AG08395 (cell line): Measurements from ENCODE around the gene GOLGA6L9.
"Not testable (repeated sequence)": the region's sequence is repeated elsewhere in the genome, so short reads cannot be mapped to it uniquely, and the experiment has no call there.

Source experiments
- DNase-seq: peaks from one replicate; pipeline ENCODE4 v3.0.0; 2012; ENCODE audit warnings: mixed read lengths, low spot score

The GOLGA6L9 gene, protein sequence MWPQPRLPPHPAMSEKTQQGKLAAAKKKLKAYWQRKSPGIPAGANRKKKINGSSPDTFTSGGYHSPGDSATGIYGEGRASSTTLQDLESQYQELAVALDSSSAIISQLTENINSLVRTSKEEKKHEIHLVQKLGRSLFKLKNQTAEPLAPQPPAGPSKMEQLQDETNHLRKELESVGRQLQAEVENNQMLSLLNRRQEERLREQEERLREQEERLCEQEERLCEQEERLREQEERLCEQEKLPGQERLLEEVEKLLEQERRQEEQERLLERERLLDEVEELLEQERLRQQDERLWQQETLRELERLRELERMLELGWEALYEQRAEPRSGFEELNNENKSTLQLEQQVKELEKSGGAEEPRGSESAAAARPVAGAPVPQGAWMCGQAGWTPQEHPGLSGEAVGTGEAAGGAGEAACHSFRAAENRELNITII

DNA sequence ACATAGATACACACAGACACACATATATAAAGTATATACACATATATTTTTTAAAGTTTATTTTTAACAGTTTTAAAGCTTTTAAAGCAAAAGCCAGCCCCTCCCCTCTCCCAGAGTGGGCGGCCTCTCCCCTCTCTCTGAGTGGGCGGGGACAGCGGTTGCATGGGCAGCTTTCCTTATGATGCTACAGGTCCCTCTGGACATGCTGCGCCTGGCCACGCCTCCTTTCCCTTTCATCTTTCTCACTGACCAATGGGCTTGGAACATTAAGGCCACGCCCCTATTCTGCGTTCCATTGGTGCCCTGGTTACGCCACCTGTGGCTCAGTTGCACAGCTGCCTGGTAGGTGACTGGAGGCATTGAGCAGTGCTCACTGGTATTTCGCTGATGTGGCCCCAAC, at the start of gene GOLGA6L9:
GOLGA6L9 (plus strand) TSS at position 124 of the 400 bp plus-strand sequence; CDS start at position 388, 264 bp downstream.
- not testable (repeated sequence) for DNase-seq

DNA sequence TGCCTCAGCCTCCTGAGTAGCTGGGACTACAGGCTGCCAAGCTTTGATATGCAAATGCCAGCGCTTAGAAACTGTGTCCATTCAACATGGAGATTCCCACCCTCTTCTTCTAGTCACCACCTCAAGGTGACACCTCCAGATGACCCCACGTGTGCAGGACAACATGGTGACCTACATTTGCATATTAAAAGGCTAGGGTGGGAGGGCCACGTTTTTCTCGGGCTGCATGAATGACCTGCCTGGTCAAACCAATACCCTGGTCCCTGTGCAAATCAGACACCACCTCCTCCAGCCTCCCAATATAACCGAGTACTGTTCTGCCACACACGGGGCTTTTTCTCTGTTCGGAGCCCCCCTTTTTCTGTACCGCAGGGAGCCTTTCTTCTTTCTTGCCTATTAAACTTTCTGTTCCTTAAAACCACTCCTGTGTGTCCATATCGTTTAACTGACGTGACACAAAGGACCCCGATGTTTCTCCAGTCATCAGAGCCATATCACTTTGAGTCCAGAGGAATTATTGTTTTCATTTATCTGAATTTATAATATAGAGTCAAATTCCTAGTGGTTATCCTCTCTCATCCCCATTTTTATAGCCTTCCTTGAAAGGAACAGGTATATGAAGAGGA, 48.2 kb upstream of the GOLGA6L9 start:
- not testable (repeated sequence) for DNase-seq

DNA sequence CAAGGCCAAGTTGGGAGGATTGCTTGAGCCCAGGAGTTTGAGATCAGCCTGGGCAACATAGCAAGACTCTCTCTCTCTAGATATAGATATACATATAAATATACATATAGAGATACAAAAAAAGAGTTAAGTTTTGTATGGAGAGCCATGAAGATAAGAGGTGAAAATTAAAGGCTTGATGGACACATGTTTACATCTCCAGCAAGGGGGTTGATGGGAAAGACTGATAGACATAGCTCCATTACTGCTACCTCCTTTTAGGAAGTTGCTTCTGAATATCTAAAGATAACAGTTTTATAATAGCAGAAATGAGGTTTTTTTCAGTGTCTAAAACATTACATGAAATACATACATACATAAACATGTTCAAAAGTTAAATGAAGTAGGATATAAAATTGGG, 42.4 kb upstream of the GOLGA6L9 start:
- DNase-seq = not testable (repeated sequence)

DNA sequence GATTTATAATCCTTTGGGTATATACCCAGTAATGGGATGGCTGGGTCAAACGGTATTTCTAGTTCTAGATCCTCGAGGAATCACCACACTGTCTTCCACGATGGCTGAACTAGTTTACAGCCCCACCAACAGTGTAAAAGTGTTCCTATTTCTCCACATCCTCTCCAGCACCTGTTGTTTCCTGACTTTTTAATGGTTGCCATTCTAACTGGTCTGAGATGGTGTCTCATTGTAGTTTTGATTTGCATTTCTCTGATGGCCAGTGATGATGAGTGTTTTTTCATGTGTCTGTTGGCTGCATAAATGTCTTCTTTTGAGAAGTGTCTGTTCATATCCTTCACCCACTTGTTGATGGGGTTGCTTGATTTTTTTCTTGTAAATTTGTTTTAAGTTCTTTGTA, 39.5 kb upstream of the GOLGA6L9 start:
- DNase-seq = not testable (repeated sequence)

DNA sequence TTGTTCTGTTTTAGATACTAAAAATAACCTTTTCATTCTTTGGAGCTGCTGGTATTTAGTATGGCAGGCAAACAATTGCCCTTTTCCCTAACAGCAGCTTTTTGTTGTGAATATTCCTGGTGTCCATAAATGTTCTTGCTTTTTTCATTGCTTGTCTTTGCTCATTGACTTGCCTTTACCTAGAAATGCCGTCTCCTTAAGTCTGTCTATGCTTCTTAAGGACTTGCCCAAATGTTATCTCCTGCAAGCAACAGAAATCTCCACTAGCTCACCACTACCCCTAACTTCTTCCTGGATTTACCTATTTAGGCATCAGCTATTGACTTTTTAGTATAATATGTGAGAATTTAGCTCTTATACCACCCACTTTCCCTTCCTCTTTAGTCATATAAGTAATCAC, 37.5 kb upstream of the GOLGA6L9 start:
- DNase-seq = not testable (repeated sequence)

DNA sequence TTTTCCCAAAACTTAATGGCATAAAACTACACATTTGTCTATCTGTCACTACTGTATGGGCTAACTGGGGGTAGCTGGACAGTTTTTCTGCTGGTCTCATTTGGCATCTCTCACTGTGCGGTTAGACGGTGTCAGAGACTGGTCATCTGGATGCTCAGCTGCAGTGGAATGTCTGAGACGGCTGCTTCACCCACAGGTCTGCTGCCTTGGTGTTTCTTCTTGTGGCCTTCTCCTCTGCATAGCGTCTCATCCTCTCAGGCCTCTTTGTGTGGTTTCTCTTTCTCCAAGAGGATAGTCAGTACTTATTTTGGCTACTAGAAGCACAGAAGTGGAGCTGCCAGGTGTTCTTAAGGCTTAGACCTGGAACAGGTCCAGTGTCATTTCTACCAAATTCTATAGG, 35.9 kb upstream of the GOLGA6L9 start:
- DNase-seq = peak; percentile 34

DNA sequence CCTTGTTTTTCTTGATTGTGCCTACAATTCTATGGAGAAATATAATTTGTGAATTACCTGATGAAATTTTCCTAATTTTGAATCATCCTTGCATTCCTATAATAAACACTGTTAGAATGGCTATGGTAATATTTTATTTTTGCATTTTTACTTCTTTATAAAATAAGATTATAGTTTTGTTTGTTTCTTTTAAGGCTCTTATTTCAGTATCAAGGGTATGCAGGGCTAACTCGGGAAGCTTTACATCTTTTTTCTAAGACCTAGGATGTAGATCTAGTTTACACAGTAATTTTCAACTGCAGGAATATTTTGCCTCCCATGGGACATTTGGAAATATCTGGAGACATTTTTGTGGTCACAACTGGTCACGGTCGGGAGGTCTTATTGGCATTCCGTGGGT, 33.8 kb upstream of the GOLGA6L9 start:
- DNase-seq = not testable (repeated sequence)

DNA sequence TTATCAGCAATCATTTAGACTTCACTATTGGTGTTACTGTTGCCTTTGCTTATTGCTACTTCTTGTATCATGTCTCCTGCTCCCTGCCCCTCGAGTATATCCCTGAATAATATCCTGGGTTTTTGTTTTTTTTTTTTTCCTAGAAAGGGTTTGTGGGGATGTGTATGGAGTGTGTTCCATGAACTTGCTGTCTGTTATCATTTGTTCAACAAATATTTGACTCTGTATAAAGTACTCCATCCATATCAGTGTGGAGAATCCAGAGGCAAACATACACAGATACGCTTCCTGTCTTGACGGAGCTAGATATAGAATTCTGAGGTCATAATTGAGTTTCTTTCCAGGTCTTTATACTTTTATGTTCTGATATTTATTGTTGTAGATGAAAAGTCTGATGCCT, 31.8 kb upstream of the GOLGA6L9 start:
- no peak for DNase-seq

DNA sequence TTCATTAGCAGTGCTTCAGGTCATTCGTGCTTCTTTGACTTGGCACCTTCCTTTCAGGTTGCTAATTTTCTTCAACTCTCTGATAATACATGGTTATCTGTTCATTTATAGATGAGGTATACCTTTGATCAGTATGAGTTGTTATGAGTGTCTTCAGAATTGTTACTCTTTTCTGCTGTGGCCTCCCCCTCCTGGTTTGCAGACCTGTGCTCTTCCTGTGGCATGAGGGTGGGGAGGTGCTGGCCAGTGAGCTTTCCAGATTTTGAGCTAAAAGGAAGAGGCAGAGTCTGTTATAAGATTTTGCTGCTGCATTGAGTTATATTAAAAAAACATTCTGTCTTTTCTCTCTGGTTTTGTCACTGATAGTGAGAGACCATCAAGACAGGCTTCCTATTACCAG, 30.8 kb upstream of the GOLGA6L9 start:
- DNase-seq = no peak

DNA sequence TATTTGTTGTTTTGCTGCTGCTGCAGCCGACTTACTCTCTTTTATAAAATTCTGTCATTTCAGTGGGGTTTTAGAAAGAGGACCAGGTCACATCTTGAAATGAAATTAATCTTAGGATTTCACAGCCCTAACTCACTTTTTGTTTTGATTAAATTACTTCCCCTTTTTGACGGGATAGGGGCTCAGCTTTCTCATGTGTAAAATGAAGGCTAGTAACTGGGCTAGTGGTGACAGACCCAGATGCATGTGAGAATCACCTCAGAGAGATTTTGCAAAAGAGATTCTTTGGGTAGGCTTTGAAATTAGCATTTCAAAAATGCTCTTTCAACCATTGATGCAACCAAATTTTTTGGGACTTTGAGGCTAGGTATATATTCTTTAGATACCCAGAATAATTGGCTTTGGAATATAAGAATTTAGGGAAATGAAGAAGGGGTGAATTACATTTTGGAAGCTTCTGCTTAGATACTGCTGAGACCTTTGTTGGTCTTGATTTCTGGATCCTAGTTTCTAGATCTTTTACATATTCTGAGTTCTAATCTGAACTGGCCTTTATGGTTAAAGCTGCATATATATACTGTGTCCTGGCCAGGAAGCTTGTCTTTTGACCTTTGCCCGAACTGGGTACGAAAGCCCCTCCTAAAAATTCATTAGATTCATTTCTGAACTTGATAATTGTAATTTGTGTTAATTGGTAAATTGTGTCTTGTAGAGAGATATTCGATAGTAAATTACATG, 30.1 kb upstream of the GOLGA6L9 start:
- DNase-seq = not testable (repeated sequence)

DNA sequence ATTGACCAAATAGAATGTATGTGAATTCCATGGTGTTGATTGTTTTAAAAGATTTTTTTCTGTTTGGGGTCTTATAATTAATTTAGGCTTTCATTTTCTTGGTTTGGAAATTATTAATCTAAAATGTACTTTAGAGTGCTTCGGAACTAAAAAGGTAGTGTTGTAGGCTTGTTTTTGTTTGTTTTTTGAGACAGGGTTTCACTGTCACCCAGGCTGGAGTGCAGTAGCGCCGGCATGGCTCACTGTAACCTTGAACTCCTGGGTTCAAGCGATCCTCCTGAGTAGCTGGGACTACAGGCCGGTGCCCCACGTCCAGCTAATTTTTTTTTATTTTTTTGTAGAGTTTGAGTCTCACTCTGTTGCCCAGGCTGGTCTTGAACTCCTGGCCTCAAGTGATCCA, 27.7 kb upstream of the GOLGA6L9 start:
- DNase-seq = not testable (repeated sequence)

DNA sequence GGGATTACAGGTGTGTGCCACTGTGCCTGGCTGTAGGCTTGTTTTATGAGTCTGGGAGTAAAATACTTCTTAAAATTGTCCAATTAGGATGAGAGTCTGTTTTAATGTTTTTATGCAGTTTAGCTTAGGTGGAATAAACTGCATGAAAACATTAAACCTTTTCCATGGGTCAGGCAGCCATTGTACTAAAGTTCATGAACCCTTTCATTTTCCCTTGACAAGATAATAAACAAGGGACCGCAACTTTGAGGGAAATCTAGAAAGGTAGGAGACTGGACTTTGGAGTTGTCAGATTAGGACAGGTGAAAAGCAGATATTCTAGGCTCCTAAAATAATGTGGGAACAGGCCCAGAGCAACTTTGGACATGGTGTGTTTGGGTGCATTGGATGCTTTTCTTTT, 27.3 kb upstream of the GOLGA6L9 start:
- DNase-seq = not testable (repeated sequence)

DNA sequence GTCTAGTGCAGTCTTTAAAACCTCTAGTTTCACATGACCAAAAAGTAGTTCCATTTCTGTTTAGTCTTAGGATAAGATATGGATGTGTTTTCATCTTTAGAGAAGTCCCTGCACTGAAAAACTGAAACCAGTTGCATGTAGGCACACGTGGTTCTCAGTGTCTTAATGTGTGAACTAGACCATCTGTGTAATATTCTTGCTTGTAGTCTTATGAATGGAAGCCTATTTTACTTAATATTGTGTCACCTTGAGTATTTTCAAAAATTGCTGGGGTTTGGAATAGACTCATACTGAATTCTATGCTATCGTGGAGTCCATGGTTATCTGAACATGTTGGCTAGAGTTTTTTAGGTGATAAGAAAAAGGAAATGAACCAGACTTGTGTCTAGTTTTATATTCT, 23.4 kb upstream of the GOLGA6L9 start:
- not testable (repeated sequence) for DNase-seq

DNA sequence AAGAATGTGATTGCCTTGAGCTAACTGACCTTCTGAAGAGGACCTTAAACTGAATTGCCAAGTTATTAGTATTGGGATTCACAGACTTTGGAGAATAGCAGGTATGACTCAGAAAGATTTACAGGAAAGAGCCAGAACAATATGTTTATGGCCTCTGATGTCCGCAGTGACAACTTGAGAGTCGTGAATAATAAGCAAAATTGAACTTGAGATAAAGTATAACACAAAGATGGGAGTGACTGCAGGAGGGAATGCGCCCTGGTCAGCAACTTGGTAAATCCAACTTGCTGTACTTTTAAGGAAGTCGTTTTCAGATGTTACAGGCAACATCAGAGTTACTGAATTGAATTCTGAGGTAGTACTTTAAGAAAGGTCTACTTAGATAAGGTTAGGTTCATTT, 19.3 kb upstream of the GOLGA6L9 start:
- not testable (repeated sequence) for DNase-seq

DNA sequence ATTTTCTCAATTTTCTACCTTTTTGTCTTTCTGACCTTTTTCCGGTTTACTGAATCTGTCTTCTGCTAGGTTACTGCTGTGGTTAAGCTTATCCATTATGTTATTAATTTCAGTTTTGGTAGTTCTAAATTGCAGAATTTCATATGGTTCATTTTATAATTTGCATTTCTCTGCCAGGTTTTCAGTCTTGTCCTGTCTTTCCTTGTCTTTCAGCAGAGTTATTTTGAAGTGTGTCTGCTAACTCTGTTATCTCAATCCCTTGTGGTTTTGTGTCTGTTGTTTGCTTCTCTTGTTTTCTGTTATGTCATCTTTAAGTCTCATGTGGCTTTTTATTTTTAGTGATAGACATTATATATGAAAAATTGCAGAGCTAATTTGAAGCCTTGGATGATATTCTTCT, 18.0 kb upstream of the GOLGA6L9 start:
- not testable (repeated sequence) for DNase-seq

DNA sequence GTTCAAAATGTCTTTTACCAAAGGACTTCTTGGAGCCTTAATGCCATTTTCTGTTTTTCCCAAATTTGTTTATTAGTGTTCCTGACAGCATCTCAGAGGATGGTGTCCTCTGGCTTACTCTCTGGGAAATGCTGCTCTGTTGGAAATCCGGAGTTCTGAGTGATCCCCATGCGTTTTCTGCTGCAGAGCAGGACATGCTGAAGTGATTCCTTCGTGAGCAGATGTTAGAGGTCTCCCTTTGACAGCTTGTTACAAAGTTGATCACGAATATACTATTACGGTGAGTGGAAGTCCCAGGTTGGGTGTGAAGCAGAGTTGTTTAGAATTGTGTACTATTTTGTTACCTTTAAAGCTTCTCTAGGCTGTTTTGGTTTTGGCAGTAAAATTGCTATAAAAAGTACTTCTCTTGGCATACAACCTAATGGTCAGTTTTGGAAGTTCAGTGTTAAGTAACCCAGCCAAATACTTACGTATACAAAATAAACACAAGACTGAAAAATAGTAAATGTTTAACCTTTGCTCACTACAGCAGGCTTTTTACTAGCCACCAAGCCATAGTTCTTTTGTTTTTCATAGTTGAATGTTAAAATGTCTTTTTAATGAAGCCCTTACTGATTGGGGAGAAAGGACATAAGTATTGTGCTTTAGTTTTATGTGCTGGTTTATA, 15.0 kb upstream of the GOLGA6L9 start:
- DNase-seq = not testable (repeated sequence)

DNA sequence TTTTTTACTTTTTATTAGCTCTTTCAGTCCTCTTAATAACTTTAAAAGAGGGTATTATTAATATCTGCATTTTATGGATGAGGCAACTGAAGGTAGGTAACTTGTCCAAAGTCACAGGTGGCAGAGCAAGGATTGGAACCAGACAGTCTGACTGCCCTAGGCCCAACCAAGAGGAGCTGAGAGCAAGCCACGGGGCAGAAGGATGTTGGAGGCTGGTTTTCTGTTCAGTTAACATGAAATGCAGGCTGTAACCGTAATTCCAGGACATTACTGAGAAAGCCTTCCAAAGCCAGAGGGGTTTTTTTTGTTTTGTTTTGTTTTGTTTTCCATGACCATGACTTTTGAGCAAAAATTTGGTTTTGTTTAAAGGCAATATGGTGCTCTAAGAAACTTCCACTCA, 9.1 kb upstream of the GOLGA6L9 start:
- DNase-seq = not testable (repeated sequence)

DNA sequence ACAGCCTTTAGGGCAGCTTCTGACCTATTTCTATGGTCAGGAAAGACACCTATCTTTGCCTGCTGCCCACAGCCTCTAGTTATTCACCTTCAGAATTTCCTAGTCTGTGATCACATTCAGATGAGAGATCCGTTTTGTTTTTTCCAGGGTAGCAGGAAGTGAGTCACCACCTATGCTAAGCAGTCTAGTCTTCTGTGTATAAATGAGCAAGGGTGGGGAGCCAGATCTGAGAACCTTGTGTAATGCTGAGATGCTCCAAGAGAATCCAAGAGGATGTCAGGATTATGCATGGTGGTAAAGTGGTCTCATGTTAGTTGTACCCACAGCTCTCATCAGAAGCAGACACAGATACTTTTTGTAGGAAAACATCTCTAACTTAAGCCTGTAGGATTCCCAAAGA, 8.7 kb upstream of the GOLGA6L9 start:
- not testable (repeated sequence) for DNase-seq

DNA sequence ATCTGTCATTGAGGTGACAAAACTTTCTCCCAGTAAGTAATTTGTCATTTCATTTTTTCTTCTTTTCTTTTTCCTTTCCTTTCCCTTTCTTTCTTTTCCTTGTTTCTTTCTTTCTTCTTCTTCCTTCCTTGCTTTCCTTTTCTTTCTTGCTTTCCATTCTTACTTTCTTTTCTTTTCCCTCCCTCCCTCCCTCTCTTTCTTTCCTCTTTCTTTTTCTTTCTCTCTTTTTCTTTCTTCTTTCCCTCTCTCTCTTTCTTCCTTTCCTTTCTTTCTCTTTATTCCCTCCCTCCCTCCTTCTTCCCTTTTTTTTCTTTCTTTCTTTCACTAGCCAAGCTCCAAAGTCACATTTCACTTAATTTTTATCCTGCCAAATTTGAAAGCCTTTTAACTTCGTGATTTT, 2.5 kb upstream of the GOLGA6L9 start:
- not testable (repeated sequence) for DNase-seq

DNA sequence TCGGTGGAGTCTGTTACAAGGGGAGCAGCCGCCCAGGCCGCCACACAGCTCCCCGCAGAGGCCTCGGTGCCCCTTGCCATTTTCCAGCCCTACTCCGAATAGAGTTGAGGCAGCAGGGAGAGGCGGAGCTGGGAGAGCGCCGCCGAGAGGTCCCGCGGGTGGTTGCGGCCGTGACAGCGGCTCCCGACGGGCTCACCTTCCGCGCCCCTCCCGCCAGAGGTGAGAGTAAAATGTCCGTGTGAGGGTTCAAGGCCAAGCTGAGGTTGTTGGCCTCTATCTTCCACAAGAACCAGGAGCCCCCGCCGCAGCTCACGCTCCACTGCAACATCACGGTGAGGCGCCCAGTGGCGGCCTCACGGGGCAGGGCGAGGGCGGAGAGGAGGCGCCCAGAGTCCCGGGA, 15.8 kb downstream of the GOLGA6L9 start:
- DNase-seq = not testable (repeated sequence)

DNA sequence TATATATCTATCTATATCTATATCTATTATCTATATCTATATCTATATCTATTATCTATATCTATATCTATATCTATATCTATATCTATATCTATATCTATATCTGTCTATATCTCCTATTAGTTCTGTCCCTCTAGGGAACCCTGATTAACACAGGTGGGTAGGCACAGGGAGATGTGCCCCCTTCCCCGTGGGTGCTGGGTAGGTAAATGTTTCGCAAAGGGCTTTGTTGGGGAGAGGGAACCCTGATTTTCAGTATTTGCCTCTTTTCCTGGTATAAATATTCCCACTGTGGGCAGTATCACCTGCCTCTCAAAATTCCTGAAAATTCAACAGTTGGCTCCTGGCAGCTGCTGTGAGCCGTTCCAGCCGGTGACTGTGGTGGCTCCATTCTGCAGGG, 27.7 kb downstream of the GOLGA6L9 start:
- not testable (repeated sequence) for DNase-seq

DNA sequence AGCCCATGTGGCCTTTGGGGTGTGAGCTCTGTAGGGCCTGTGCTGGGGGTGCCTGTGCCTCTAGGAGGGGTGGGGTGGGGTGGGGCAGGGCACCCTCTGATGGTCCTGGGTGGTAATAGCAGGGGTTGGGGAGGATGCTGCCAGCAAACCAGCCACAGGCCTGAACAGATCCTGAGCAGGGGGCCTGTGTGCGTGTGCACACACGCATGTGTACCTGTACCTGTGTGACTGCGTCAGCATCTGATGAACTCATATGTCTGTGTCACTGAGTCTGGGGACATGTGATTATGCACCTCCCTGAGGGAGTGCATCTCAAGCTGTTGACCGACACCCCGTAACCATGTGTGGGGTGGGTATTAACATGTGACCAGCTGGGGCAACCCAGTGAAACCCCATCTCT, 36.0 kb downstream of the GOLGA6L9 start:
- DNase-seq = not testable (repeated sequence)
